ENCODE results near the gene CTBP2. TPM values are rescaled to one million over a fixed set of nuclear protein-coding genes. Genes with fewer than 3 reads are reported as not detected.
"Not testable (repeated sequence)": the region's sequence is repeated elsewhere in the genome, so short reads cannot be mapped to it uniquely, and the experiment has no call there.

CTBP2 gene
- total RNA-seq, 1 donor from 2014 or later = 94.5 TPM

DNA sequence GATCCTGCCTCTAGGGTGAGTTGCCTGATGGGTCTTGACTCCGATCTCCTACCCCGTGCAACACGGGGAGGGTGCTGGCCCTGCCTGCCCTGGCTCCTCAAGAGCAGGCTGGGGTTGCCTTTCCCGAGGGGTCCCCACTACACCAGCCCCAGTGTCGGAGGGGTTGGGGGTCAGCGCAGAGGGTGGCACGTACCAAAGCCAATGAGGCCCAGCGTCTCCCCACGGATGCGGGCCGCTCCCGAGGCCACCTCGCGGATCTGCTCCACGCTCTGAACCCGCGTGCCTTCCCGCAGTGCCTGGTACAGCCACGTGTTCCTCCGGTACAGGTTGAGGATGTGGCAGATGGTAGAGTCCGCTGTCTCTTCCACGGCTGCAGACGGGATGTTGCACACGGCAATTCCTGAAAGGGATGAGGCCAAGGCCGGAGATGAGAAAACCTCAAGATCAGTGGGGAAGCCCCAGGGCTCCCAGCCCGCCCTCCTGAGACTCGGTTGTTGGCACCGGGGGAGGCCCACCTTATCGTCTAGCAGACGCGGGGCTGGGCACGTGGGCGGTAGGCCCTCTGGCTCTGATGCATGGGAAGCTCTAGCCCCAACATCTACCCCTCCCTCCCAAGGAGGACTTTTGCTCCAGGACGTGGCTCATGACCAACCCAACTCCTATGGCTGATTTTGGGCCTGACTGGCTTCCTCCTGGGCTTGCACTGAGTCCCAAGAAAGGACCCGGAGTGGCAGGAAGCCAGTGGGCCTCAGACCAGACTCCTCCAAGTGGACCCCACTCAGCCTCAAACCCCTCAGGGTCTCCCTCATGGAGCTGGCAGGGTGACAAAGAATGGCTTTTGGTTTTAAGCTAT lies 162.4 kb downstream of the CTBP2 start:
- DNase-seq (ENCODE audit: low spot score) = peak; percentile 42

DNA sequence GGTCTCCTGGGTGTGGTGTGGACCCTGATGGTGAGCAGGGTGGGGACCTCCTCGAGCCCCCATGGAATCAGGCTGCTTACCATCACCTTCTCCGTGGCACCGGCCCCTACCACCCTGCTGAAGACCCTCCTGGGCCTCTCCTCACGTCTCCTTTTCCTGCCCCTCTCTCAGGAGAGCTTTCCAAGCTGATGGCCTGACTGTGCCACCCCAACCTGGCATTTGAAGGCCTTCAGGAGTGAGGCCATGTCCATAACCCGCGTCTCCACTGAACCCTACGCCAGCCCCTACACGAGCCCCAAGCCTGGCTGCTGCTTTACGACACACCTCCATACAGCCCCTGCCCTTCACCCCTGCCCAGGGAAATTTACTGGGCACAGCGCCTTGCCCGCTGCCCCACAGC lies 163.1 kb downstream of the CTBP2 start:
- peak; percentile 37 for DNase-seq (ENCODE audit: low spot score)

DNA sequence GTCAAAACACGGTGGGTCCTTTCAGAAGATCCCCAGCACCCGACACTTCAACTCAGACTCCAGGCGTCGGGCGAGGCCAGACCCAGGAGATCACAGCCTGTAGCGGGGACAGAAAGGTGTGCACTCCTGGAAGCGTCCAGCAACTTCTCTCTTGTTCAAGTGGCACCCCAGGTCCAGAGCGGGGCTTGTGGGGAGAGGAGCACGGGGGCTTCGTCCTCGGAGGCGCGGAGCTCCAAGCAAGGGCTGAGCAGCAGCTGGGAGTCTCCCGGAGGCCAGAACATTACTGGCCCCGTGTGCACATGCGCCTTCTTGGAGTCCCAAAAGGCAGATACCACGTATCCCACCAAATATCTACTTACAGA lies 163.5 kb downstream of the CTBP2 start:
- DNase-seq (ENCODE audit: low spot score) = no peak

DNA sequence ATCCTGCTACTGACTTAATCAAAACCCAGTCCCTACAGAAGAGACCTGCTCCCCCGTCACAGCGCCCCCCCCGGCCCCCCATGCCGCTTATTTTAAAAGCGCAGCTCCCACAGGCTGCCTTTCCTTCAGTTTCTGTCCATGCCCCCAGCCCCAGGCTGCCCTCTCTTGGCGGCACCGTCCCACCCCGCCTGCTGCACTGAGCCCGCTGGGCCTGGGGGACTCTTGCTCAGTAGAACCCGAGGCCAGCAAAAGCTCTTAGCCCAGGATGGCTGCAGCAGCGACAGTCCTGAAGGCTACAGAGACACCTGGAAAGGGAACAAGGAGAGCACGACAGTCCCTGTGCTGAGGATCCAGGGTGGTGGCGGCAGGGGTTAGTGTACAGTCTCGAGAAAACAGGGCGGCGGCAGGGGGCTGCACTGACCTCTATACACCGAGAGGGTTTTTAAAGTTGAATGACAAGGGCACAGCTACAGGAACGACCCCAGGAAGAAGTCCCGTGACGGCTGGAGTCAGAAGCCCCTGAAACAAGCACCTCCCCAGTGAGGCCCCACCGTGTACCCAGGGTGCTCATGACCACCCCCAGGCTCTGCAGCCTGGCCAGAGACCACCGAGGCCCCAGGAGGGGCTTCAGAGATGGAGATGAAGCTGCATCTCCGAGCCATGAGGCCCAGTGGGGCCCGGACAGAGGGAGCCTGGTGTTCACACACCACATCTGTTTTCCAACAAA lies 164.1 kb downstream of the CTBP2 start:
- no peak for DNase-seq (ENCODE audit: low spot score)

DNA sequence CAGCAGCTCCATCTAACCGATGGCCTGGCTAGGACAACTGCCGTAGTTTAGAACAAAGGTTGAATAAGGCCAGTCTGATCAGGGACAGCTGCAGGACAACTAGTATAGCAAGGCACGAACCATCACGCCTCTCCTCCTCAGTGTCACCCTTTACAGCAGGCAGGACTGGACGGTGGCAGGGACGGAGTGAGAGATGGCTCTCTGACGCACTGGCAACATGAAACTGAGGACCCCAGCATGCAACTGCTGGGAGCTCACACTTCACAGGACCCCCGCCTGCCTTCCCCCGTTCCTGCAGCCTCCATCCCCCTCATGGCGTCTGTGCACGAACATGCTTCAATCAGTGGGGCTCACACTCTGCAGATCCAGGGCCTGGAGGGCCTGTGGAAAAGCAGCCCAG lies 164.8 kb downstream of the CTBP2 start:
- DNase-seq (ENCODE audit: low spot score) = no peak

DNA sequence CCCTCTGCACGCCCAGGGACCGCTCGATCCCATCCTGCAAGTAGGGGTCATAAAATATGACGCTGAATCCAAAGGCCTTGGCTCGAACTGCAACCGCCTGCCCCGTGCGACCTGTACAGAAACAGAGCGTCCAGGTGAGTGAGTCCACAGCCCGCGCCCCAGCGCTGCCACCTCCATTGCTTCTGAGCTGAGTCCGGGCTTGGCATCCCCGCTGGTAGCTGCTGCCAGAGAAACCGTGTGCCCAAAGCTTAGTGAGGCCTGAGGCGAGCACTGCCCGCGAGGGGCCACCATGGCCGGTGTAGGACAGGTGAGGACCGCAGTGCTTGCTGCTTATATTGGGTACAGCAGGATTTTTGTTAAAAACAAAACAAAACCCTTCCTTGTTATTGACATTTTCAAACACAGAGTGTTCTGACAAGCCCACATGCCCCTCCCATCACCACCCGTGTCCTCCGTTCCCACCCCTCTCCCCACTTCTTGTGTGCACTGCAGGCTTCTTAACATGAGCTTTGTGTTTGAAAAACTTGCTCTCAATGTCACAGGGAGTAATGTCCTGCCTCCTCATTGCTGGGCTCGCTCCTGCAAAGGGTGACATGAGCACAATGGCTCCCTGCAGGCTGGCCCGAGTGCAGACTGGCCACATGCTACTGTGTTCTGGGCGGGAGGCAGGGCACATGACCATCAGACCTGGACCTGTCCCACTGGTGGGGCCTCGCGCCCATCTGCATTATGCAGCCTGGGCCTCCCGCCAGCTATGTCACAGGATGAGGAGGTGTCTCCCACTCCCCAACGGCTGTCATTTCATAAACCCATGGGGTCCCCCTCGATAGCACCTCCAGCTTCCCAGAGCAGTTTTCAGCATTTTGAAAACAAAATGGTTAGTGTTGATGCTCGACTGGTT lies 165.5 kb downstream of the CTBP2 start:
- no peak for DNase-seq (ENCODE audit: low spot score)

DNA sequence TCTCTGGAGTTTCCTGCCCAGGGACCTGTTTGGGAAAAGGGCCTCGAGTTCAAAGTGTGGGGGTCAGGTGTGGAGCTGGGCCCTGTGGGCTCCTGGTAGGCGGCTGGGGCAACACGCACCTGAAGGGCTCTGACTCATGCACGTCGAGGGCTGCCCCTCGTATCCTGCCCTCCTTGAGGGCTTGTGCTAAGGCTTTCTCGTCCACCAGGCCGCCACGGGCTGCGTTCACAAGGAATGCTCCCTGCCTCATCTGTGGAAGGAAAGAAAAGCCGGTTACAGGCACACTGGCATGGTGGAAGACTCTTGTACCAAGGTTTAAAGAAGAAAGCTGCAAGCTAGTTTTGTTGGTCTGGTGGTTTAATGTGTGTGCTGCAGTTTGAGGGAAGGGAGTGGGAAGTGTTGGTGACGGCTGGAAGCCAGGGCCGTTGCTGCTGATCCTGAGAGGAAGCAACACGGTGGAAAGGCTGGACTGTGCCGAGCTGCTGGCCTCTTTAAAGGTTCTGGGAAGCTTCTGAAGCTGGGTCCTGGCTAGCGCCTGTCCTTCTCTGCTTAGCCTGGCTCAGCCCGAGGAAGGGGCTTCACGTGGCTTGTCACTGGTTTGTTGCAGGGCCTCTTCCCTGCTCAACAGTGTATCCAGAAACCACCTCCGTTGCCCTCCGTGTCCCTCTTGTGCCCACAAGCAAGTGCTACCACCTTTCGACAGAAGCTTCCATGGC lies 166.5 kb downstream of the CTBP2 start:
- no peak for DNase-seq (ENCODE audit: low spot score)

DNA sequence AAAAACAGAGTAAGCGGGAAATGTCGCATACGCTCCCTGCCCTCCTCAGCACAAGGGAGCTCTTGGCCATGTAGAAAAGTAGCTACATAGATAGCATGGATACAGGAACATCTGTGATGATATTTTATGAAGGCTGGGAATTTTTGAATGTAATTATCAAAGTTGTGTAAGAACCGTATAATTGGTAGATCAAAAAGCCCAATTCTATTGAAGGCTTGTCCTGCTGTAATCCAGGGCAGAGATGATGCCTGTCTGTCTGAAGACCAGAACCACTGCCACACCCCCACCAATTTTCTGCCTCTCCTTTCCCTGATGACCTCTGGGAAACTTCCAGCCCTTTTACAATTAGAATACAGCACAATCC lies 167.0 kb downstream of the CTBP2 start:
- DNase-seq (ENCODE audit: low spot score) = no peak

DNA sequence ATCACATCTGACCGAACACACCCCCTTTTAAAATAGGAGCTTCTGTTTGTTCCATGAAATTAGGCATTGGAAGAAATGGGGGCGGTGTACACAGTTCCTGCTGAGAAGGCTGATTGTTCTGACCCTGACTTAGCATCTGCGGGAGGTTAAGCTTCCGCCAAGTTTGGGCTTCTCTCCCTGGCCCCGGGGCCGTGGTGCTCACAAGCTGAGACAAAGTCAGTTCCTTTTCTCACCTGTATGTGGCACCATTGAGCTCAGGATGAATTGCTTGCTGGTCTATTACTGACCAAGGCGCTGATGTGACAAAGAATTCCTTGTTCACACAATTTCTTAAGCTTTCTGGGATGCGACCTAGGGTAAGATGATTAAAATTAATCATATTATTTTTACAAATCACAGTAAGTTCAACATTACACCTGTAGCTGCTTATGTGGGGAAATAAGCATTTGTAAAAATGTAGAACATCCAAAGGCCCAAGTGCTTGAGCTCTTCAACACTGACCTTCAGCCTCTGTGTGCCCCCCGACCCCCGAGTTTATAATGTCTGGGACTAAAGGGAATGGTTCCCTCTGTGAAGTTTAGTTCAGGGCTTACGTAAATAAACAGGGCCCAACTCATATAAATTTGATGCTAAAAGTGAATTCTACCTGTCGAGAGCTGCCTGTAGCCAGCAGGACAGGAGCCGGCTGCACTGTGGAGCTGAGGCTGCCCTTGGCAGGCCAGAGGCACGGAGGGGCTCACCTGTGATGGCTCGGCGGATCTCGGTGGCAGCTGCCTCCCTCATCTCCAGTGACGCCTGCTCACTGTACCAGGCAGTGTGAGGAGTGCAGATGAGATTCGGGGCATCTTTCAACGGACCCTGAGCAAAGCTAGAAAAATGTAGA lies 167.7 kb downstream of the CTBP2 start:
- DNase-seq (ENCODE audit: low spot score) = peak; percentile 81

DNA sequence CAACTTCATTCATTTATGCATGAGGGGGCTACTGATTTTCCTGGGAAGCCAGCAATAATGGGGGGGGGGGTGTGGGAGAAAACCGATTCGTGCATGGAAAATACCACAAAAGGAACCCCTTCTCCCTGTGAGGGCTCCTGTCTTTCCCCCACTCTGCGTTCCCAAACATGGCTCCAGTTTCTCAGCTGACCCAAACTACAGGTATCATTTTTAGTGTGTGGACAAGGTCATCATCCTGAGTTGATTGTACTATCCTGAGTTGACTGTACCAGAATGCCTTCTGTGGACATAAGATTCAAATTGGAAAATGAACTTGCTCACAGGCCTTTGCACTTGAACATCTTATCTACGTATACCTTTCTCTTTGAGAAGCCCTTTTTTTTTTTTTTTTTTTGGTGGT lies 168.5 kb downstream of the CTBP2 start:
- DNase-seq (ENCODE audit: low spot score) = no peak

DNA sequence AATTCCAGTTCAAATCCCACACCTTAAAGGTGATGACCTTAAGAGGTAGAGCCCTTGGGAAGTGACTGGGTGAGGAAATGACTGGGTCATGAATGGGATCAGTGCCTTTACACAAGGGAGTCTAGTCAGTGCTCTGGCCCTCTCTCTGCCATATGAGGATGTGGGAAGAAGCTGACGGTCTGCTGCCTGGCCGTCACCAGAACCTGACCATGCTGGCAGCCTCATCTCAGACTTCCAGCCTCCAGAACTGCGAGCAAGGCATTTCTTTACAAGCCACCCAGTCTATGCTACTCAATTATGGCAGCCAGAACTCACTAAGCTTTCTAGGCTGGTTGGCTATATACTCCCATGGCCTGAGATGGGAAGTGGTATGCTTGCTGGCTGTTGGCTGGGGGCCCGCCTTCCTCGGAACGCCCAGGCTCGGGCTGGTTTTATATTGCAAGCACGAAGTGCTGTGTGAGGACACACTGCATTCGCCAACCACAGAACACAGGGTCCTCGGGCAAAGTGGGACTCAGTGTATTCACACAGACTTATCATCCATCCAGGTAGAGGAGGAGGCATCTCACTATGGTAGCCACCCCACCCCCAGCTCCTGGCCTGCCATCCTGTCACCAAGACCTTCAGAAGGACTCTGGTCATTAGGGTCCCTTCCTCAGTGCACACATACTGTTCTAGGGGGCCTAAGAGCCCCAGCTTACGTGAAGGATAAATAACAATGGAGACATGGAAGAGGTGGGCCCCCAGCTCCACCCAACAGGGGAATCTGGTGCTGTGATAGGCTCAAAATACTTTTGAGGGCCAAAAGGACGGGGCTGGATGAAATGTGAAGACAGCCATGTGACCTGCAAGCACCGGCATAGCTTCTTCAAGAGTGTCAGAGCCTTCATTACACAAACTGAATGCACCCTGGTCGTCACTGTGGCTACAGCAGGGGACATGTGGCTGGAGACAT lies 169.4 kb downstream of the CTBP2 start:
- no peak for DNase-seq (ENCODE audit: low spot score)

DNA sequence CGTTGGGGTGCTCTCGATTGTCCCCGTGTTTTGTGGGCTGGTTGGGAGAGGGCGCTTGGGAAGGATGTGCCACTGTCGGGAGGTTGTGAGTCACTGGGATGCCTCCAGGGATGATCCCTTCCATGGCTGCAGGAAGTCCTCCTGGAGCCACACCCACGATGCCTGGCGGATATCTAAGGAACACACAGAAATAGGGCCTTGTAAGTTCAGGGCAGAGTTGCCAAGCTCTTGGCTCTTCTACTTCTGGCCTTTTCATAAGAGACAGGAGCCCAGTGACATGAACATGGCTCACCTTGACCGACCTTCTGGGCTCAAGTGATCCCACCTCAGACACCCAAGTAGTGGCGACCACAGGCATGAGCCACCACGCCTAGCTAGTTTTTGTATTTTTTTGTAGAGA lies 170.8 kb downstream of the CTBP2 start:
- no peak for DNase-seq (ENCODE audit: low spot score)

DNA sequence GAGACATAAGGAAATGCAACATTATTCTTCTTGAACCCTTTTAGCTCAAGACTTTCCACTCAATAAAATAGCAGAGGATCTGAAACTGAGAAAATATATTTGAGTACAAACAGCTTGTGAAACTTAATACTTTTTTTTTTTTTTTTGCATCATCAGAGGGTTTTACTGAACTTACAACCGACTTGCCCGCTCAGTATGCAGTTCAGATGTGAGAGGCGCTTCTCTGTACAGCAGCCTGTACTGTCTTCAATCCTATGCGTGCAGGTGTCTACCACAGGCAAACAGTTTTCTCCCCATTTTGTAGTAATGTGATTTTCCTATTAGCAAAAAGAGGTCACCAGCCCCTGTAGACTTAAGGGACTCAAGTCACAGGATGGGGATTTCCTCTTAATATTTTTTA lies 171.6 kb downstream of the CTBP2 start:
- not testable (repeated sequence) for DNase-seq (ENCODE audit: low spot score)

DNA sequence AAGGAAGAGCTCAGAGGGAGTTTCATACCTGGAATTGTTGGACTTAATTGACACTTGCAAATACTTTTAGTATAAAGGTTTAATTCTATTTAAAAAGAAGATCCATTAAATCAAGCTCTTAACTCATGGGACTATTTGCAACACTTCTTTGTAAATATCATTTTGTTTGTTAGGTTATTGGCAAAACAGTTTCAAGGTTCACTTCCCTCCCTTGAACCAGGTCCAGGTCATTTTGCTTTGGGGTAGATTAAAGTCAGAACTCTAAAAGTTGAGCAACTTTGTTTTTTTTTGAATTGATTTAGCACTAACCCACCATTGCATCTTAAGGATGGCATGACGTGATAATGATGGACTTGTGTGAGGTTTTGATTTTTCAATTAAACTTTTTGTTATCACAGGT lies 172.6 kb downstream of the CTBP2 start:
- DNase-seq (ENCODE audit: low spot score) = no peak

DNA sequence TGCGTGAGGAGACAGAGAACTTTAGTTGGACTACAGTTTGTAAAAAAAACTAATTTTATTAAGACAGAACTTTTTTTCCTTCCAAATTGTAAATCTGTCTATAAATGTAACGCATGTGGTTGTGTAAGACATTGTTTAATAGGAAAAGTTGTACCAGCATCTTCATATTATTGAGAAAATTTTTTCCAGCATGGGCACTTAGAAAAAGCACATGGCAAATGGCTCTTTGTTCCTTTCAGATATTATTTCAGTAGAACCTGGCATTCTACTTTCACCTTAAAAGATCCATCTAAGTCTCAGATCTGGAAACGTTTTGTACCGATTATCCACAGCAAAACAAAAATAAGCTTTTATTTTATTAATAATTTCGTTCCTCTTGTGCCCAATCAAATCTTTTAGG lies 175.2 kb downstream of the CTBP2 start:
- DNase-seq (ENCODE audit: low spot score) = no peak

DNA sequence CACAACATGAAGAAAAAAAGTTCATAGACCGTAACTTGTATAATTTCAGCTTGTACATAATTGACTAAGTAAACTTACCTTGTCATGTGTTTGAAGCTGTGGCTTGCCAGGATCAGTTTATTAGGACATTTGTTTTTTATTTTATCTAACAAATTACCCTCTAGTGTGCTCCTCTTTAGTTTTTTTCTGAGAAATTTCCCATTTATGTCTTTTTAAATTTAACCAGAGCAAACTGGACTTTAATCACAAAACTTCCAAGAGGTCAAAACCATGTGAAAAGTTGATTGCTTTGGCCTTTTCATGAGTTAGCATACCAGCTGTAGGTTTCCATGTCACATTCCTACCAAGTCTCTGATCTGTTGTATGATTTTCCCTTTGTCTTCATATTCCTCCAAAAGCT lies 176.0 kb downstream of the CTBP2 start:
- no peak for DNase-seq (ENCODE audit: low spot score)

DNA sequence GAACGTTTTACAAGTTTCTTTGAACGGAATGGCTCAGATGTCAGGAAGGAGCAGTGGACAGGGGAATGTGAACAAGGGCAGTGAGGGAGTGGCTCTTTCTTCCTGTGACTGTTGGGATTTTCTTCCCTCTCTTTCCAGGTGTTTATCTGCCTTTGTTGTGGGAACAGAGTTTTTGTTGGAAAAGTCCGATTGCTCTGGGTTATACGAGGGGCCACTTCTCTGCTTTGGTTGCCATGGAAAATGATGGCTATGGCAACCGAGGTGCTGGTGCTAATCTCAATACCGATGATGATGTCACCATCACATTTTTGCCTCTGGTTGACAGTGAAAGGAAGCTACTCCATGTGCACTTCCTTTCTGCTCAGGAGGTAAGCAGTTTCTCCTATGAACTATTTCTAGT lies 177.0 kb downstream of the CTBP2 start:
- DNase-seq (ENCODE audit: low spot score) = no peak

DNA sequence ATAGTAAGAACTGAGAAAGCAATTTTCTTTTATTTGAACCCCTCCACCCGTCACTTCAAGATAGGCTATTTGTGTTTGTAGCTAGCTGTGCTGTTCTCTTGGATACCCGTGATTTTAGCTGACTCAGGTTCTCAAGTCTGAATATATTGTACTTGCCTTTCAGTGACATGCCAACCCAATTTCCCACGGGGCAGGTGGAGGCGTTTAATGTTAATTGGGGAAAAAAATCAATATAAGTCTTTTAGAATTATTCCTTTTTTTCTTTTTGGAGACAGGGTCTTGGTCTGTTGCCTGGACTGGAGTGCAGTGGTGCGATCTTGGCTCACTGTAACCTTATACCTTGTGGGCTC lies 182.0 kb downstream of the CTBP2 start:
- DNase-seq (ENCODE audit: low spot score) = no peak

DNA sequence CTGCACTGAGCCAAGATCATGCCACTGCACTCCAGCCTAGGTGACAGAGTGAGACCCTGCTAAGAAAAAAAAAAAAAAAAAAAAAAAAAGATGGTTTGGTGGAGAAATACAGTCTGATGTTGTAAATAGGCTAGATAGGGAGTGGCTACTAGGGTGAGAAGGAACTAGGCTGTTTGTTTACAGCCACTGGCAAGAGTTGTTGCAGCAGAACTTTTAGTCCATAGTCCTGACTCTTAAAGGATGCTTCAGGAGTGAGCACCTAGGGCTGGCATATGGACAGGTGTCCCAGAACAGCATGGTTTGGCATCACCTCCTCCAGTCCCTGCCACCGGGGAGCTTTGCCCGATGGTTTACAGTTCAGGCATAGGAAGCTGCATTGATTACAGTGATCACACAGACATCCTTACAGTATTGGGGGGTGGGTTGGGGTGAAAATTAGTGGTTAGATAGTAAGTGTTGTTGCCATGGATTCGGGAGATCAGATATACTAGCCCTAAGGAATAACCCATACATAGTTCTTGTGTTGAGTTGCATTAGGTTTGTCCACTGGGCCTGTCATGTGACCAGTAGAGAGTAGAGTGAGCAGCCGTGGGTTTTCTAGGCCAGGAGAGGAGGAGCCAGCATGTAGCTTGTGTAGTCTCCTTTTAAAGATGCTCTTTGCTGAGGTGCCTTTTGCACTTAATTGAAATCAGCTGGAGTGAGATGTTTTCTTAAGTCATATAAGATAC lies 182.6 kb downstream of the CTBP2 start:
- DNase-seq (ENCODE audit: low spot score) = no peak
